SK-N-DZ (cell line): ENCODE results near the gene MAGED4B. TPM values are rescaled to one million over a fixed set of nuclear protein-coding genes. Genes with fewer than 3 reads are reported as not detected.
"Not testable (repeated sequence)": the region's sequence is repeated elsewhere in the genome, so short reads cannot be mapped to it uniquely, and the experiment has no call there.

Experiments
- DNase-seq: peaks from one replicate; pipeline ENCODE4 v3.0.0-alpha.2; 2015; ENCODE audit warnings: low spot score
- polyA plus RNA-seq, 2 experiments: library from polyadenylated mRNA; depleted of rRNA; stranded (reverse); fragments of >200 nt; gene quantifications; 2 replicates each; pipeline ENCODE4 v1.2.3, GENCODE V29; 2014
- small RNA-seq, 2 experiments: library from RNA; depleted of rRNA; stranded (forward); fragments of <200 nt; gene quantifications; one replicate each; pipeline ENCODE3, GENCODE V24; 2014

Gene MAGED4B, protein sequence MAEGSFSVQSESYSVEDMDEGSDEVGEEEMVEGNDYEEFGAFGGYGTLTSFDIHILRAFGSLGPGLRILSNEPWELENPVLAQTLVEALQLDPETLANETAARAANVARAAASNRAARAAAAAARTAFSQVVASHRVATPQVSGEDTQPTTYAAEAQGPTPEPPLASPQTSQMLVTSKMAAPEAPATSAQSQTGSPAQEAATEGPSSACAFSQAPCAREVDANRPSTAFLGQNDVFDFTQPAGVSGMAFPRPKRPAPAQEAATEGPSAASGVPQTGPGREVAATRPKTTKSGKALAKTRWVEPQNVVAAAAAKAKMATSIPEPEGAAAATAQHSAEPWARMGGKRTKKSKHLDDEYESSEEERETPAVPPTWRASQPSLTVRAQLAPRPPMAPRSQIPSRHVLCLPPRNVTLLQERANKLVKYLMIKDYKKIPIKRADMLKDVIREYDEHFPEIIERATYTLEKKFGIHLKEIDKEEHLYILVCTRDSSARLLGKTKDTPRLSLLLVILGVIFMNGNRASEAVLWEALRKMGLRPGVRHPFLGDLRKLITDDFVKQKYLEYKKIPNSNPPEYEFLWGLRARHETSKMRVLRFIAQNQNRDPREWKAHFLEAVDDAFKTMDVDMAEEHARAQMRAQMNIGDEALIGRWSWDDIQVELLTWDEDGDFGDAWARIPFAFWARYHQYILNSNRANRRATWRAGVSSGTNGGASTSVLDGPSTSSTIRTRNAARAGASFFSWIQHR
- 72.7 and 92.1 TPM in 2 replicates for polyA plus RNA-seq (2014; cell fraction: cytosol; rRNA removed)
- polyA plus RNA-seq (2014; cell fraction: nucleus; rRNA removed): 156 and 339 TPM in 2 replicates

DNA sequence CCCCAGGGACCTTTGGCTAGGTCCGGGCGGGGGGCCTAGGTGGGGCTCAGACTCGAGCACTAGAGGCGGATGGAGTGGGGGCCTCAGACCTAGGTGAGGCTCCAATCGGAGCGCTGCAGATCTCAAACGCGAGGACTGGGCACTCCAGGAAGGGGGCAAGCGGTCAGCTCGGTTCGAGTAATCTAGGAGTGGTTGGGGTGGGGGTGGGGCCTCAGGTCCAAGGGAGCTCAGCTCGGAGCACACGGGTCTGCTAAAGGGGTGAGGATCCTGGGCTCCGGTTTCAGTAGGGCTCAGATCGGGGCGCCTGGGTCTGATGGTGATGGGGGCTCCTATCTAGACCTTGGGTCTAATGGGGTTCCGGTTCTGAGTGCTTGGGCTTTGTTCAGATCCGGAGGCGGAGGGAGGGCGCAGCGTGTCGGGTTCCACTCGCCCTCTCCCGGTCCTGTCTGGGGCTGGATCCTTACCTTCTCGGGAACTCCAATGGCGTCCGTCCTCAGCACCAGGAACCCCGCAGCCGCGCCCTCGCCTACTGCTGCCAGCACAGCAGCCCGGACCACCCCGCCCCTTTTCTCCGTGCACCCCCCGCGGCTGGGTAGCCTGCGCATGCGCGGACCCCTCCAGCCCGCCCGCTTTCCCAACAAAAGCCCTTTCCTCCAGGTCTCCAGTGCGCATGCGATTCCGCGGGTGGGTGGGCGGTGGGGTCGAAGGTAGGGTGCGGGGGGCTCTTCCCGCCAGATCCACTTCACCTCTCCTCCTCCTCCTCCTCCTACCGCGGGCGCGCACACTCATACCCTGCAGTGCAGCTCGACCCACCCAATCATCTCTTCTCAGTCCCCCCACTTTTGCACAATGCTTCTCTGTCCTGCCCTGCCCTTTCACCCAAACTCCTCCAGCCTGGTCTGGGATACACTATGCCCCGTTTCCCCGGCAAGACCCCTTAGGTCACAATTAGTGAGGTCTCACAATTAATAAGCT lies at the start of gene MAGED4B:
MAGED4B (minus strand) TSS at position 518 of the 975 bp plus-strand sequence. CDS start 1,011 bp downstream, outside the sequence.
- DNase-seq: not testable (repeated sequence)

DNA sequence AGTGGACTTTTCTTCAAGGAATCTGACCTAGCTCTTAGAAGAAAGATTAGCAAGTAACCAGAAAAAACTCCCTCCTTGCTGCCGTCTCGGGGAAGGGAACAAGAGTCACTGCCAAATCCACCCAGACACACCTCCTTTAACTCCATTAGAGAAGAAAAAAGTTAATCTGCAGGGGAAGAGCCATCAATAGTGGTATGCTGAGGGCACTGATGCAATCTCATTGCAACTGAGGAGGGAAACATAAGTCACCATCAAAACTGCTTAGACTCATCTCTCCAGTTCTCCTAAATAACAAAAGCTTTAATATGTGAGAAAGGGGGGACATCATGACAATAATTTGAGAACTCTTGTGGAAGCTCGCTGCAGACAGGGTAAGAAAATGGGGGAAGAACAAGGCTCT lies 49.3 kb upstream of the MAGED4B start:
- no peak for DNase-seq

DNA sequence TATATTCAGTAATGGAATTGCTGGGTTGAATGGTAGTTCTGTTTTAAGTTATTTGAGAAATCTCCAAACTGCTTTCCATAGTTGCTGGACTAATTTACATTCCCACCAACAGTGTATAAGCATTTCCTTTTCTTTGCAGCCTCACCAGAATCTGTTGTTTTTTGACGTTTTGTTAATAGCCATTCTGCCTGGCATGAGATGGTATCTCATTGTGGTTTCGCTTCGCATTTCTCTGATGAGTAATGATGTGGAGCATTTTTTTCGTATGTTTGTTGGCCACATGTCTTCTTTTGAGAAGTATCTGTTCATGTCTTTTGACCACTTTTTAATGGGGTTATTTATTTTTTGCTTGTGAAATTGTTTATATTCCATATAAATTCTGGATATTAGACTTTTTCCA lies 13.6 kb upstream of the MAGED4B start:
- no peak for DNase-seq

DNA sequence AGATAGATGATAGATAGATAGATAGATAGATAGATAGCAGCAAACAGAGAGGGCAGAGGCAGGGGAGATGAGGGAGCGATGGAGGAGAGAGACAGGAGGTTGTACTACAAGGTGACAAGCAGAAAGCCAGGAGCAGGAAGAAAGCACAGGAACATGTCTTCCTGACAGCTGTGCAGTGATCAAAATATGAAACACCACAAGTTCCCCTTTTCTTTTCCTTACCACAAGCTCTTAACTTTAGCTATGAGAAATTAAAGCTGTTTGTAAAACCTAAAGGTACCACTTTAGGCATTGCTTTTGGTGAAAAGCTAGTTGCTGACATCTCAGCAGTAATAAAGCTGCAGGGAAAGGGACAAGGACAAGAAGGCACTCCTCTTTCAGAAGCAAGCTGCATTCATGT lies 9.1 kb upstream of the MAGED4B start:
- DNase-seq: no peak

DNA sequence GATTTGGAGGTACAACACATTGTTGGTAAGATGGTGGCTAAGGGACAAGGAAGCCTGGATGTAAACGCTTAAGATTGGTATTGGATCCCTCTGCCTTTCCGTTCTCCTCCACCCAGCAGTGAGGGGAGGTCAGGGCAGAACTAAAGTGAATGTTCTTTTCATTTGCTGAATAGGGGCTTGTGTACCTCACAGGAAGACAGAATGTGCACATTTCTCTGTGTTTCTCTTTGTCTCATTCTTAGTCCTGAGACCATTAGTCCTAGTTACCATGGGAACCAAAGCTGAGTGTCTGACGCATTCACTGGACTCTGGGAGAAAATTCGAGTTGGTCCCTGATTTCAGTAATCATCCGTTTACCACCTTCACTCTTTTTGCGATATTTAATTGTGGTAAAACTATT lies 26.7 kb downstream of the MAGED4B start:
- not testable (repeated sequence) for DNase-seq

DNA sequence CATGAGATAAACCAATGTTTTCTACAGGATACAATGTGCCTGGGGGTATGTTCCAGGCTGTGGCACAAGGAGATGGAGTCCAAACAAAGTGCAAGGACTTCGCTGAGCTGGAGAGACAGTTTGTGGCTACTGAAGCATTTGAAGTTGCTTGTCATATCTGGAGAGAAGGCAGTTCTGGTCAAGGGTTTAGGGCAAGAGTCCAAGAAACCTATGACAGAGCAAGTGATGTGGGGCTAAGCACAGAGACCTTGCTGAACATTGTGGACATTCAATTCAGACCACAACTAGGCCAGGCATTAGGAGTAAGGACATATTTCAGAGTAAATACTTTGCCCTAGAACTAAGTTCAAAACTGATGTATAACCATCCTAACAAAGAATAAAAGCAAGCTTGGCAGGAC lies 34.8 kb downstream of the MAGED4B start:
- no peak for DNase-seq

DNA sequence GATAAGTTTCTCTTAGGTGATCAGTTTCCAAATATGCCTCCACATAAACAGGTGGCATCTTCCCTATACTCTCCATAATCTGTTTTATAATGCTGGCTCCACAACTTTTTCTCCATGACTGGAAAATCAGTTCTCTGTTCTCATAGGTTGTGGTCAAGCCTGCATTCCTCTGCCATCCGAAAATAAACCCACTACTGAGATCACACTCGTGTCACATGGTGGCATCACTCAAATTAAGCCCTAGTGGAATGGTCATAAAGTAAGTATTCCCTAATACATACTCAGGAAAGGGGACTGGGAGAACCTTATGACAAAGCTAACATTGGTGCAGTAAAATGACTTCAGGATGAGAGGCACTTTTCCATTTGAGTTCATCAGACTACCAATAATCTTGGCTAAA lies 37.6 kb downstream of the MAGED4B start:
- no peak for DNase-seq

DNA sequence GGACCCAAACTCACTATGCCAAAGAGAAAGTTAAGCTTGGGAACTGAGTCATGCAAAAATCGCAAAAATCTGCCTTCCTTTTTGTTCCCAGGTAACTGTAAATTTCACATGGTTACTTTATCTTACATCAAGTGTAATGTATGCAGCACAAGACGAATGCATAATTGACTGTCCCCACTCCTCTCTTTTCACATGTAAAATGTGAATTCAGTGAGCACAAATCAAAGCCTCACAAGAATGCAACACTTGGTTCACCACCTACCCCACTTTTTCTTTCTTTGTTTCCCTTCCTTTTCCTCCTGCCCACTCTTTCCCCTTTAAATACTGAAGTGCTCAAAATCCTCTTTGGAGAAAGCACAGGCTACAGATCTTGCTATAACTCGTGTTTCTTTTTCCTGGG lies 53.2 kb downstream of the MAGED4B start:
- no peak for DNase-seq

Small RNAs within 50 kb of the gene (small RNA-seq; reads per million reads assigned to genes)
- gene SNORA11E: 0 reads per million in 2 experiments
